Neural cell (in vitro differentiated cells): ENCODE measurements around the gene PRSS57. TPM values are rescaled to one million over a fixed set of nuclear protein-coding genes. Genes with fewer than 3 reads are reported as not detected.
A peak's percentile ranks its signal among the peaks of the same experiment; 100 is the strongest.

Source experiments
- H2AFZ ChIP-seq: fragments of 200-600, 300-800 bp; sonication (generic), shearing (Covaris generic); 2 replicates; pipeline ENCODE4 v1.6.0; 2014; ENCODE audit warnings: low read depth, mild to moderate bottlenecking, antibody characterized with exemption, low read length, moderate library complexity
- H3F3A ChIP-seq: fragments of 200-600 bp; shearing (Covaris generic); 2 replicates; pipeline ENCODE4 v1.6.1; 2016; ENCODE audit warnings: mild to moderate bottlenecking, moderate library complexity, mixed read lengths, antibody characterized with exemption, low read length; ENCODE audit not compliant: insufficient read depth, poor library complexity, severe bottlenecking
- H3K27ac ChIP-seq: fragments of 200-600, 300-800 bp; sonication (generic), shearing (Covaris generic); 2 replicates; pipeline ENCODE4 v1.5.1; 2014; ENCODE audit warnings: mild to moderate bottlenecking, low read length, moderate library complexity
- H3K27me3 ChIP-seq: fragments of 300-800, 200-600 bp; sonication (generic), shearing (Covaris generic); 2 replicates; pipeline ENCODE4 v1.6.0; 2014; ENCODE audit warnings: mild to moderate bottlenecking, low read depth, low read length, moderate library complexity; ENCODE audit not compliant: insufficient read depth
- H3K36me3 ChIP-seq: fragments of 300-800, 200-600 bp; sonication (generic), shearing (Covaris generic); 2 replicates; pipeline ENCODE4 v1.5.1; 2014; ENCODE audit warnings: mild to moderate bottlenecking, antibody characterized with exemption, low read length, moderate library complexity; ENCODE audit not compliant: insufficient read depth
- H3K4me2 ChIP-seq: fragments of 300-800, 200-600 bp; sonication (generic), shearing (Covaris generic); 2 replicates; pipeline ENCODE4 v1.6.0; 2014; ENCODE audit warnings: mild to moderate bottlenecking, low read length
- H3K4me3 ChIP-seq: fragments of 300-800, 200-600 bp; sonication (generic), shearing (Covaris generic); 2 replicates; pipeline ENCODE4 v1.5.1; 2014; ENCODE audit warnings: mild to moderate bottlenecking, low read length, moderate library complexity
- H3K79me2 ChIP-seq: fragments of 200-600 bp; shearing (Covaris generic); replicated peaks from 2 replicates; pipeline ENCODE4 v1.6.0; 2014; ENCODE audit warnings: mild to moderate bottlenecking, low read length, moderate library complexity; ENCODE audit not compliant: insufficient read depth
- H3K9ac ChIP-seq: fragments of 300-800, 200-600 bp; sonication (generic), shearing (Covaris generic); 2 replicates; pipeline ENCODE4 v1.6.1; 2016; ENCODE audit warnings: mild to moderate bottlenecking, low read length, mixed read lengths
- H3K9me2 ChIP-seq: fragments of 200-600 bp; shearing (Covaris generic); 2 replicates; pipeline ENCODE4 v1.6.1; 2016; ENCODE audit warnings: mild to moderate bottlenecking, low read length, mixed read lengths; ENCODE audit not compliant: insufficient read depth
- H3K9me3 ChIP-seq: fragments of 200-600, 300-800 bp; sonication (generic), shearing (Covaris generic); 2 replicates; pipeline ENCODE4 v1.6.1; 2016; ENCODE audit warnings: mild to moderate bottlenecking, mixed run types, low read length, moderate library complexity, mixed read lengths
- H4K20me1 ChIP-seq: fragments of 200-600 bp; shearing (Covaris generic); 2 replicates; pipeline ENCODE4 v1.6.1; 2016; ENCODE audit warnings: mild to moderate bottlenecking, mixed run types; ENCODE audit not compliant: insufficient read depth
- CTCF ChIP-seq: fragments of 450-650 bp; IDR thresholded peaks from 2 replicates; pipeline ENCODE4 v1.5.1; 2014; ENCODE audit warnings: antibody characterized with exemption, mild to moderate bottlenecking, moderate library complexity; ENCODE audit not compliant: poor library complexity, severe bottlenecking
- EP300 ChIP-seq: fragments of 450-650 bp; conservative IDR thresholded peaks from 2 replicates; pipeline ENCODE4 v1.6.1; 2014; ENCODE audit warnings: antibody characterized with exemption, mild to moderate bottlenecking, moderate library complexity; ENCODE audit not compliant: poor library complexity, severe bottlenecking
- EZH2 ChIP-seq: fragments of 200-600, 300-800 bp; shearing (Covaris generic), sonication (generic); IDR thresholded peaks from 2 replicates; pipeline ENCODE4 v1.6.1; 2014; ENCODE audit warnings: antibody characterized with exemption, low read length, borderline replicate concordance, mild to moderate bottlenecking; ENCODE audit not compliant: insufficient read depth, poor library complexity, severe bottlenecking
- MXI1 ChIP-seq: fragments of 450-650 bp; conservative IDR thresholded peaks from 2 replicates; pipeline ENCODE4 v1.6.1; 2014; ENCODE audit warnings: antibody characterized with exemption, mild to moderate bottlenecking; ENCODE audit not compliant: poor library complexity, severe bottlenecking
- POLR2AphosphoS5 ChIP-seq: IDR thresholded peaks from 2 replicates; pipeline ENCODE4 v1.6.1; 2012
- RAD21 ChIP-seq: fragments of 450-650 bp; conservative IDR thresholded peaks from 2 replicates; pipeline ENCODE4 v1.6.1; 2014; ENCODE audit warnings: antibody characterized with exemption, mild to moderate bottlenecking, moderate library complexity
- REST ChIP-seq: IDR thresholded peaks from 2 replicates; pipeline ENCODE4 v1.6.1; 2012; ENCODE audit warnings: borderline replicate concordance
- SMC3 ChIP-seq: fragments of 450-650 bp; conservative IDR thresholded peaks from 2 replicates; pipeline ENCODE4 v1.6.1; 2014; ENCODE audit warnings: antibody characterized with exemption, mild to moderate bottlenecking, moderate library complexity; ENCODE audit not compliant: poor library complexity
- TAF1 ChIP-seq: IDR thresholded peaks from 2 replicates; pipeline ENCODE4 v1.6.1; 2012; ENCODE audit warnings: low read depth
- polyA plus RNA-seq: library from polyadenylated mRNA; depleted of rRNA; stranded (reverse); fragments of >200 nt; gene quantifications from 2 replicates; pipeline ENCODE4 v1.2.3, GENCODE V29; 2014

The PRSS57 gene
- polyA plus RNA-seq, 1 donor from 2014 or later, result not detected

GRCh38 chr19:709965-710571, 14.8 kb upstream of the PRSS57 start:
- Histone ChIP-seq H3F3A (no peaks in the 10 kb centered on the region), H4K20me1 (no peaks in the 10 kb centered on the region), H3K27me3 (no peaks in the 10 kb centered on the region), H3K9me3 (no peaks in the 10 kb centered on the region), H3K4me3 (peak overlapping the region; percentile 90), H3K9ac (peak overlapping the region; percentile 83), H3K4me2 (peak overlapping the region; percentile 62), H3K79me2 (peaks cover 57% of the 10 kb centered on the region), H3K36me3 (no peaks in the 10 kb centered on the region), H2AFZ (no peak overlapping the region), H3K27ac (peak overlapping the region; percentile 63), H3K9me2 (no peaks in the 10 kb centered on the region)
- TF ChIP-seq SMC3 (no peak), TAF1 (no peak), MXI1 (no peak), POLR2AphosphoS5 (no peak), CTCF (no peak), EZH2 (no peak), EP300 (no peak), RAD21 (no peak), REST (no peak)

DNA sequence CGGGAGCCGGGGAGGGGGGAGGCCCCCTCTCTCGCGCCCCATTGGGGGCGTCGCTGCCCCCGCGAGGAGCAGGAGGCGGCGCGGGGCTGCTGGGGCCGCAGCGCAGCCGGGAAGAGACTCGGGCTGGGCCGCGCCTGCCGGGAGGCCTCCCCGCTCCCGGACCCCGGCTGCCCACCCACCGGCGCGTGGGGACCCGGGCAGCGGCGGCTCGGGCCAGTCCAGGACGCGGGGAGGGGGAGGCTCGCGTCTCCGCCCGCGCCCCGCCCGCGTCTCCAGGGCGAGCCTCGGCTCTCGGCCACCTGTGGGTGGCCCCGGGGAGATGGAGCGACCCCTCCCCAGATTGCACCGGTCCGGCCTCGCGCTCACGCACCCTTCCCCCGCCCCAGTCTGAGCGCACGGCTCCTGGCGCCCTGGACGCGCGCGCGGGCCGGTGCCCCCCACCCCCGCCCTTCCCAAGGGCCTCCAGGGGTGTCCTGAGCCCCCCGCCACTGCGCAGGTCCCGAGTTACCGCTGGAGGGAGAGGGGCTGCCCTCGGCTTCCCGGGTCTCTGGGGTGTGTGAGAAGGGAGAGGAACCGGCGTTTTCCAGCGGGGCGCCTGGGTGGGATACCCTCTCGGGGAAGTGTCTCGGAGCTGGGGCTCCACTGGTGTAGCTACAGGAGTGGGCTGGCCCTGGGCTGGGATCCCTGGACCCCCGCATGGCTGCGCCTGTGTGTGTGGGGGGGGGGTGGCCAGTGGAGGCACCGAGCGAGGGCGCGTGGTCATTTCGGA, 14.1 kb upstream of the PRSS57 start:
- Histone ChIP-seq H3K9ac (peak overlapping the region; percentile 83), H3K27ac (peak overlapping the region; percentile 63), H3K9me3 (no peaks in the 10 kb centered on the region), H3F3A (no peaks in the 10 kb centered on the region), H3K79me2 (peaks cover 50% of the 10 kb centered on the region), H3K4me2 (peak overlapping the region; percentile 62), H4K20me1 (no peaks in the 10 kb centered on the region), H3K27me3 (no peaks in the 10 kb centered on the region), H3K36me3 (no peaks in the 10 kb centered on the region), H3K9me2 (no peaks in the 10 kb centered on the region), H3K4me3 (peak overlapping the region; percentile 90), H2AFZ (no peak overlapping the region)
- TF ChIP-seq TAF1, result peak; percentile 43
- TF ChIP-seq CTCF, result no peak
- no peak for TF ChIP-seq REST
- TF ChIP-seq POLR2AphosphoS5, result no peak
- TF ChIP-seq EP300, result no peak
- no peak for TF ChIP-seq RAD21
- TF ChIP-seq MXI1, result peak; percentile 23
- no peak for TF ChIP-seq EZH2
- no peak for TF ChIP-seq SMC3
